ENCODE results near the gene NFAM1. TPM values are rescaled to one million over a fixed set of nuclear protein-coding genes. Genes with fewer than 3 reads are reported as not detected.

Gene NFAM1
- total RNA-seq, 1 donor from 2014 or later: 1.9 TPM

DNA sequence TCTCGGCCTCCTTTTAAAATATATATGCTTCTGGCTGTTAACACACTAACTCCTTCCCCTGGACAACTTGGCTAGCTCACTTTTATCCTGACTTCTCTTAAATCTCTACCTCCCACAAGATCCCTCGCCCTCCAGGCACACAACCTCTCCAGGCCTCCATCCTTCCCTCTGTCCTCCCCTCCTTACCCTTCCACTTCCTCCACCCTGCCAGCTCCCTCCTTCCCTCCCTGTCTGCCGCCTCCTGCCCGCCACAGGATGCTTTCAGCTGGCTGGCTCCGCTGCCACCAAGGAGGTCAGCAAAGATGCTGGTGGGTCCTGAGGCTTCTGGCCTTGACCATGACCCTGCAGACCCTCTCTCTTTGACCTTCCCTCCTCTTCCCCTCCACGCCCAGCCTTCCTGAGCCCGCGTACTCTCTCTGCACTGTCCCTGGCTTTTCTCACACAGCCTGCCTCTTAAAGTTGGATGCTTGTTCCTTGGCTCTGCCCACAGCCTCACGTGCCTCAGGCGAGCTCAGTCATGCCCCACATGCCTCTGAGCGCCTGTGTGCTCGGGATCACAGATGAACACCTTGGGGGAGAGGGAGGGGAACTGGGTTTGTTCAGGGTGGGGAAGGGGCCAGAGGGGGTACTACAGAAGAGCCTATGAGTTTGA lies 6.7 kb downstream of the NFAM1 start:
- ATAC-seq (ENCODE audit: poor library complexity): peak; percentile 86

GRCh38 chr22:42419243-42419881 lies 12.8 kb downstream of the NFAM1 start:
- DNase-seq (no peak), ATAC-seq (ENCODE audit: poor library complexity) (peak; percentile 38)
- intact Hi-C loops (cut with DNase I): no loop called here

More for the DNA sequence above, 6.7 kb downstream of the NFAM1 start:
- intact Hi-C loops (cut with DNase I): no loop called here
- no peak for DNase-seq

DNA sequence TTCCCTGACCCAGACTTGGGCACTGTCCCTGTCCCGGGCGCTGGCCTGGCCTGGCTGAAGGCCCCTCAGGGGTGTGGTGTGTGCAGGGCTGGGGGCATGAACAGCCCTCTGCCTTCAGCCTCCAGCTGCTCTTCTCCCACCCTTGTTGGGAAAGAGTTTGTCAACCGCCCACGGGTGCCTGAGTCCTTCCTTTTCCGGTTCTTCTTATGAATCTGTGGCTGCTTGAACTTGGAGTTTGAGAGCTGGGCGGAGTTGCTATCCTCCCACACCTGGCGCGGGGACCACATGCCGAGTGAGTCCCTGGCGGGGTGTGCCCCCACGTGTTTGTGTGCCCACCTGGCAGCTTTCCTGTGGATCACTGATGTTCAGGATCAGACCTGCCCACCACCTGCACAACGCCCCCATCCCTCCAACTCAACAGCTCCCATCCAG lies 13.4 kb downstream of the NFAM1 start:
- no peak for DNase-seq
- ATAC-seq (ENCODE audit: poor library complexity): no peak
- intact Hi-C loops (cut with DNase I): no loop called here

GRCh38 chr22:42417645-42418305 lies 14.4 kb downstream of the NFAM1 start:
- DNase-seq (no peak), ATAC-seq (ENCODE audit: poor library complexity) (no peak)
- intact Hi-C loops (cut with DNase I): no loop called here

GRCh38 chr22:42416671-42417230 lies 15.5 kb downstream of the NFAM1 start:
- intact Hi-C loops (cut with DNase I): no loop called here
- no peak for ATAC-seq (ENCODE audit: poor library complexity)
- no peak for DNase-seq

DNA sequence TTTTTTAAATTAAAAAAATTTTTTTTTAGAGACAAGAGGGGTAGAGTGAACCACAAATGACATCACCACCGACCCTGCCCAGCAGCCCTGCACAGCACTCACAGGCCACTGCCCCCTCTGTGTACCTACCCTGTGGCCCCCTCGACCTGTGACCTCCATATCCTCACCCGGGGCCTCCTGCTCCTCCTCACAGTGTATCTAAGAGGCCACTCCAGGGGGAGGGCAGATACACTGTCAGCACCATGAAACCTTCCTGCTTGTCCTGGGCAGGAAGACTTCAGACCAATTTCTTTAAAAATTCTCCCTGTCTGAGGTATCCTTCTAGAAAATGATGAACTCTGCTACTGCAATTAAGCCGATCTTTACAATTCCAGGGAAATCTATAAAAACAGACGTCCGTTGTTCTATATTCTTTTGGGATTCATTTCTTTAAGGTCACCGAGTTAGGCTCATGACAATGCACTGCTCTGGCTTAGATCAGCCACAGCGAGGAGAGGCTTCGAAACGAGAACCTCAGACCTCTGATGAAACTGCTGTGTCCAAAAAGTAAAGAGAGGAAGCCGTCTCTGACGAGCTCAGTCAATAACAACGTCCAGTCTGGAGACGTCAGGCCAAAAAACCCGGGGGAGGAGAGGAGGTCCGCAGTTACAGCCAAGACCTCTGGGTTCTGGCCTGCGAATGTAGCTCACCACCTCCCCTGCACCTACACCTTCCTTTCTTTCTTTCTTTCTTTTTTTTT lies 17.5 kb downstream of the NFAM1 start:
- intact Hi-C loops (cut with DNase I): no loop called here
- ATAC-seq (ENCODE audit: poor library complexity): no peak
- DNase-seq: no peak

GRCh38 chr22:42414021-42414420 lies 18.2 kb downstream of the NFAM1 start:
- no peak for DNase-seq
- no peak for ATAC-seq (ENCODE audit: poor library complexity)
- intact Hi-C loops (cut with DNase I): no loop called here

GRCh38 chr22:42412744-42413333 lies 19.4 kb downstream of the NFAM1 start:
- intact Hi-C loops (cut with DNase I): no loop called here
- DNase-seq: no peak
- ATAC-seq (ENCODE audit: poor library complexity): no peak

- intact Hi-C loops (cut with DNase I): no loop called here
- DNase-seq: no peak
- ATAC-seq (ENCODE audit: poor library complexity): no peak
Measured at GRCh38 chr22:42410708-42411107, 21.5 kb downstream of the NFAM1 start.

- DNase-seq (no peak), ATAC-seq (ENCODE audit: poor library complexity) (no peak)
- intact Hi-C loops (cut with DNase I): no loop called here
Measured at GRCh38 chr22:42408810-42409529, 23.2 kb downstream of the NFAM1 start.

DNA sequence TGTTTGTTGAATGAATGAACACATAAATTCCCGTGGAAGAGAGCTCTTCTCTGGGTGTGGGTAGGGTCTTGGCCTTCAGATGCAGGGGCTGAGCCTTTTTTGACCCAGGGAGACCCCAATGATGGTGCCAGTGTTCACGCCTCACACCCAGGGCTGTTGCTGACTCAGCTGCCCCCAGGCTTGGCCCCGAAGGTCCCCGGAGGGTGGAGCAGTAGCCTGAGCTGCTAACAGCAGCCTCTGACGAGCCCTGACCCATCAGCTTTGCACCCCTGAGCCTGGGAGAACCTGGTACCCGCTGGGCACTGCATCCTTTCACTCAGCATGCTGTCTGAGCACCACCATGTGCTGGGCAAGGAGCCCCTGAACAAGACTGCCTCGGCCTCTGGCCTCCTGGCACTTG lies 23.9 kb downstream of the NFAM1 start:
- DNase-seq: no peak
- no peak for ATAC-seq (ENCODE audit: poor library complexity)
- intact Hi-C loops (cut with DNase I): no loop called here

DNA sequence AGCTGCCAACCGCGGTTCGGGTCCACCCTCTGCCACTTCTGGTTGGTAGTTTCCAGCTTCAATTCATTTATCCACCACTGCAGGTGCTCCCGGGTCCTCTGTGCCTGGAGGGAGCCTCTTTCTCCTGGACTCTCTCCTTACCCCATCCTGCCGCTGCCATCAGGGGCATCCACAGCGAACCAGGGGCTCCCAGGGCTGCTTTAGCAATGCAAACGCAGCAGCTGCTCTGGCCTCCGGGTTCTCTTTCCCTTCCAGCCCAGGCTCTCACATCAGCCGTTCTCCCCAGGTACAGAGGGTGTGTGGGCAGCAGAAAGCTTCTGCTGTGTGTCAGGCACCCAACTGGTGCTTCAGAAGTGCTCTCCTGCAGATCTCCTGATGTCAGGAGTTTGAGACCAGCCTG lies 27.9 kb downstream of the NFAM1 start:
- intact Hi-C loops (cut with DNase I): no loop called here
- DNase-seq: no peak

DNA sequence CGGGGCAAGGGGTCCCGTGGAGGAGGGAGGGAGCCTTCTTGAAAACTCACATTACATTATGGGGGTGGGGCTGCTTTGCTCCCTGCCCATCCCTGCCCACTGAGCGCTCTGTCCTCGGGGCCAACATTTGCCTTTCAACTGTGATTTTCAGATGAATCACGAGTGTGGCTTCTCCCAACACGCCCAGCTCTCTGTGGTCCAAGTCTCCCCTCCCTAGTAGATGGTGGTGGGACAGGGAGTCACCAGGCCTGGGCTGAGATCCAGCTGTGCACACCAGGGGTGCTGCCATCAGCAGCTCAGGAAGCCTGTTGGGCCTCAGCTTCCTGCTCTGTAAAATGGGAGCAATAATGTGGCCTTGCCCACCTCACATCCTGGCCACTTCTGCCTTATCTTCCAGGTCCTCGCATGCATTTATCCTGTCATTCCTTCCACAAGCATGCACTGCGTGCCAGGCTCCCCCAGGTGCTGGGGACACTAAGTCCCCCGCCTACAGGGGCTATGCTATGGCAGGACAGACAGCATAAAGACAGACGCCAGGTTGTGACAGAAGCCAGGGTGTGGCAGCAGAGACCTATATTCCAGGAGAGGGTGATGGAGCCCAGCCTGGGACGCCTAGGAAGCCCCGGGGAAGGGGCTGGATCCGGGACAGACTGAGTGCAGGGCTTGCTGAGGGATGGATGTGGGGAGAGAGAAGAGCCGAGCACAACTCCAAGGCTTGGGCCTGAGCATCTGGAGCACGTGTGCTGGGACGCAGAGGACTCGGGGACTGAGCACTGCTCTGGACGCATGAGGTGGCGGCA lies 30.5 kb downstream of the NFAM1 start:
- no peak for DNase-seq
- ATAC-seq (ENCODE audit: poor library complexity): no peak
- intact Hi-C loops (cut with DNase I): no loop called here

More for the DNA sequence above, 27.9 kb downstream of the NFAM1 start:
- no peak for ATAC-seq (ENCODE audit: poor library complexity)

GRCh38 chr22:42400811-42401534 lies 31.2 kb downstream of the NFAM1 start:
- intact Hi-C loops (cut with DNase I): no loop called here
- ATAC-seq (ENCODE audit: poor library complexity) (no peak), DNase-seq (no peak)

DNA sequence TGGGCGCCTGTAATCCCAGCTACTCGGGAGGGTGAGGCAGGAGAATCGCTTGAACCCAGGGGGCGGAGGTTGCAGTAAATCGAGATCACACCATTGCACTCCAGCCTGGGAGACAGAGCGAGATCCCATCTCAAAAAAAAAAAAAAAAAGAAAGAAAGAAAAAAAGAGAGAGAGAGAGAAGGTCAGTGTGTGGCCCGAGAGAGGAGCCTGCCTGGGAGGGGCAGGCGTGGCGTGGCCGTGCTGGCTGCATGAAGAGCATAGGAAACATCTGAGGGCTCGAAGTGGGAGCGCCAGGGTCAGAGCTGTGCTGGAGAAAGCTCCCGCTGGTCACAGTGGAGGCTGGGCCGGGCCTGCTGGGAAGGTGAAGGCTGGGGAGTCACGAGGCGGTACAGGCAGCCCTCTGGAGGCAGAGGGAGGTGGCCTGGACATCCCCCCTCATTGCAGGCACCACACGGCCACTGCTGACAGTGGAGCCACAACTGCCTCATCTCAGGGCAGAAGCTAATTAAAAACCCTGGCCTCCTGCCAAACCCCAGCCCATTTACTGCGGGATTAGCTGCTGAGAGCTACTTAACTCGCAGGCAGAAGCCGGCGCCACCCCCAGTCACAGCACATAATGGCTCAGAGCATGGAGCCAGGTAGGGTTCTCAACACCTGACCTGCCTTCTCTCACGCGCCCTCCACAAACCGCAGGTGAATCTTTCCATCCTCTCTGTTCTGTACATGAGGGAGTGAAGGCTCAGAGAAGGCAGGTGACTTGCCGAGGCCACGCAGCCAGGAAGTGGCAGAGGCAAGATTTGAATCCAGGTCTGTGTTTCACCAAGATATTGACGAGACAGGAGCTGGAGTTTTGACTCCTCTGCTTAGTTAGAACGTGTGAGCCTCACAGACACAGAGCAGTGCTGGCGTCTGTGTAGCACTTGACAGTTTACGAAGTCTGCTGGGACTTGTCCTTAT lies 32.6 kb downstream of the NFAM1 start:
- DNase-seq: peak; percentile 52
- intact Hi-C loops (cut with DNase I): no loop called here
- ATAC-seq (ENCODE audit: poor library complexity): peak; percentile 66

Data from Right ventricle myocardium superior (tissue), 1 donor.